Measurements from ENCODE around the gene CRADD. TPM values are rescaled to one million over a fixed set of nuclear protein-coding genes. Genes with fewer than 3 reads are reported as not detected.

Gene CRADD
- total RNA-seq, 6 experiments from 2014 or later = 17.2 to 65.3 (median 30.8) TPM

DNA sequence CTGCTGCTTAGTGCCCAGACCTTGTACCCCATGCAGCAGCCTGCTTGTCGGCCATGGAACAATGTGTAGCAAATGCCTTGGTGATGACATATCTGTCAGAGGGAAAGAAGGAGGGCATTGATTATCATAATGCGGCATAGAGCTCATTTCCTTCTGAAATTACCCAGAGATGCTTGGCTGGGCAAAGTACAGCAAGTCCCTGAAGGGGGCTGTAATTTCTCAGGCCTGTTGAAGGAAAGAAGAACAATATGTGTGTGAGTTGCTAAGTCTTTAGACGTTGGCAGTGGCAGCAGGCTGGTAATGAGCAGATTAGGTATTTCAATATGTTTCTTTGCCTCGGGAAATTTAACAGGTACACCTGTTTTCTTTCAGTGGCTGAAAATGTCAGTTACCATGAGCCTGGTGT, 128.6 kb downstream of the CRADD start:
- H3K9me3 ChIP-seq = no peaks in the 10 kb centered on the region
- H3K27me3 ChIP-seq = no peaks in the 10 kb centered on the region
- no peaks in the 10 kb centered on the region for H3K4me1 ChIP-seq
- WGBS (ENCODE audit: insufficient coverage, low coverage, low lambda C conversion rate, missing lambda C conversion rate) = 79% methylated on average over 4 of the region's 4 CpGs
- DNase-seq (no peak), ATAC-seq (no peak)
- H3K4me3 ChIP-seq = no peak overlapping the region
- H3K27ac ChIP-seq = no peak overlapping the region
- intact Hi-C loops (cut with DNase I) = no loop called here
- TF ChIP-seq CTCF (IDR thresholded peaks at IDR 0.05) = no peak
- no peak for TF ChIP-seq POLR2A (IDR thresholded peaks at IDR 0.05)
- H3K36me3 ChIP-seq = no peaks in the 10 kb centered on the region

- intact Hi-C loops (cut with DNase I) = no loop called here
- no peaks in the 10 kb centered on the region for H3K36me3 ChIP-seq
- H3K27ac ChIP-seq = no peak overlapping the region
- no peak for DNase-seq
- no peak for ATAC-seq
- peaks cover 0 to 7% (median 0%) of the 10 kb centered on the region in 4 donors for H3K4me1 ChIP-seq
- 84% methylated on average over 2 of the region's 2 CpGs for WGBS (ENCODE audit: insufficient coverage, low coverage, low lambda C conversion rate, missing lambda C conversion rate)
- H3K27me3 ChIP-seq = no peaks in the 10 kb centered on the region
- no peak for TF ChIP-seq POLR2A (IDR thresholded peaks at IDR 0.05)
- no peak for TF ChIP-seq CTCF (IDR thresholded peaks at IDR 0.05)
- no peak overlapping the region for H3K4me3 ChIP-seq
- H3K9me3 ChIP-seq = no peaks in the 10 kb centered on the region
These were observed 130.2 kb downstream of the CRADD start for GRCh38 chr12:93807354-93807753.

GRCh38 chr12:93808169-93808899, 131.2 kb downstream of the CRADD start:
- no peak overlapping the region for H3K27ac ChIP-seq
- H3K36me3 ChIP-seq = no peaks in the 10 kb centered on the region
- no peaks in the 10 kb centered on the region for H3K9me3 ChIP-seq
- TF ChIP-seq POLR2A (IDR thresholded peaks at IDR 0.05) (no peak), CTCF (IDR thresholded peaks at IDR 0.05) (no peak)
- no peak overlapping the region for H3K4me3 ChIP-seq
- intact Hi-C loops (cut with DNase I) = no loop called here
- peaks cover 0 to 15% (median 4%) of the 10 kb centered on the region in 4 donors for H3K4me1 ChIP-seq
- DNase-seq = no peak
- 88% methylated on average over 5 of the region's 6 CpGs for WGBS (ENCODE audit: insufficient coverage, low coverage, low lambda C conversion rate, missing lambda C conversion rate)
- ATAC-seq = no peak
- no peaks in the 10 kb centered on the region for H3K27me3 ChIP-seq

- Histone ChIP-seq H3K27ac (peak overlapping the region; percentile 67 to 90 (median 74)), H3K9me3 (no peaks in the 10 kb centered on the region), H3K4me3 (no peak overlapping the region), H3K27me3 (no peaks in the 10 kb centered on the region), H3K36me3 (no peaks in the 10 kb centered on the region), H3K4me1 (peaks cover 0 to 28% (median 13%) of the 10 kb centered on the region in 4 donors)
- 43% methylated on average over 3 of the region's 3 CpGs for WGBS (ENCODE audit: insufficient coverage, low coverage, low lambda C conversion rate, missing lambda C conversion rate)
- ATAC-seq (no peak), DNase-seq (no peak)
- intact Hi-C loops (cut with DNase I) = no loop called here
- TF ChIP-seq POLR2A (IDR thresholded peaks at IDR 0.05) (no peak), CTCF (IDR thresholded peaks at IDR 0.05) (no peak)
These were observed 135.5 kb downstream of the CRADD start for GRCh38 chr12:93812626-93813025.
